AG04449 (cell line): ENCODE data around the gene TTN.

ENCODE experiments used
- CTCF ChIA-PET: fragments of 350-600 bp; formaldehyde crosslinking; extraction: SDS; loops from one replicate; lab custom pipeline; 2021; ENCODE audit warnings: antibody characterized with exemption; lab: Yijun Ruan, JAX
- POLR2A ChIA-PET: fragments of 400-600, 350-600 bp; formaldehyde crosslinking; extraction: SDS; loops from one replicate; lab custom pipeline; 2020; ENCODE audit warnings: antibody characterized with exemption, inconsistent platforms; lab: Yijun Ruan, JAX
- DNase-seq: peaks from one replicate; pipeline ENCODE4 v3.0.0-alpha.2; 2010; ENCODE audit warnings: low read depth, low spot score
- H3K4me3 ChIP-seq: 2 replicates; pipeline ENCODE4 v1.5.1; 2011; ENCODE audit warnings: low read depth, mild to moderate bottlenecking, control low read depth, low read length
- CTCF ChIP-seq: IDR thresholded peaks from one replicate; pipeline ENCODE4 v1.5.1; 2011; ENCODE audit warnings: mild to moderate bottlenecking, moderate library complexity, low read length, control low read depth, inconsistent platforms; ENCODE audit not compliant: insufficient read depth; ENCODE audit errors: missing control alignments

Gene TTN

GRCh38 chr2:178787934-178788333 is 19.3 kb downstream of the TTN start:
- ChIA-PET POLR2A (no interaction called here), CTCF (no interaction called here)
- no peak for TF ChIP-seq CTCF
- H3K4me3 ChIP-seq, result no peak overlapping the region
- DNase-seq, result no peak

DNA sequence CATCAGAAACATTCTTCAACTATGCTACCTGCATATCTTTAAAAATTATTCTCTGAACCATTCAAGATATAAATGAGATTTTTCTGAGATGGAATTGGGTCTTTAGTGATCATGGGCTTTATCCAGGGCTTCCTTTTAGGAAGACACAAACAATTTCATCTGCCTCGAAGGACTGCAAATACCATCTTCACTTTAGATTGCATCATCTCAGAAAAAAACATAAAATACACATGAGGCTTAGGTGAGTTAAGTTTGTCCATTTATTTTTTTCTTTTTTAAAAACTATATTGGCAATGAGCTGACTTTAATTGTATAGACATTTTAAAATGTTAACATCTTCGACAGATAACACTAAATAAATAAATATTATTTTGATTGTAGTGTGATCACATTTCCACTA is 20.1 kb downstream of the TTN start:
- no peak for TF ChIP-seq CTCF
- no peak for DNase-seq
- POLR2A ChIA-PET, result no interaction called here
- no peak overlapping the region for H3K4me3 ChIP-seq
- CTCF ChIA-PET, result no interaction called here

GRCh38 chr2:178783889-178784288 is 23.3 kb downstream of the TTN start:
- TF ChIP-seq CTCF, result no peak
- CTCF ChIA-PET, result no interaction called here

DNA sequence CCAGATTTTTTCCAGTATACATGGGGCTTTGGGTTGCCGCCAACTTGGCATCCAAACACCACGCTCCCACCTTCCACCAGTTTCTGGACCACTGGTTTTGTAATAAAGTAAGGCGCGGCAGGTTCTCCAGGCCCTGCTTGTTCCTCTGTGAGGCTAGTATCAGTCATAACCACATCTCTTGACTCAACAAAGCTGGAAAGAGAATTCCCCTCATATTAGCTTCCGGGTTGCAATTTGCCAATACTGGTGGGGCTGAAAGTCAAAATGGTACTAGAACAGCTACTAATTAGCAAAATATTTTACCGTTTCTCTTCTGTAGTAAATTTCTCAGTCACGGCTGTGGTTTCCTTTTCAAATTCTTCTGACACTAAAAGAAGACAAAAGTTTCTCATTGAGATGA is 25.0 kb downstream of the TTN start:
- no peak for DNase-seq
- POLR2A ChIA-PET, result no interaction called here
- H3K4me3 ChIP-seq, result no peak overlapping the region
- no peak for TF ChIP-seq CTCF
- CTCF ChIA-PET, result interaction anchor here (0.6 to 1.2 kb wide), 2 partner anchors 20 to 109 kb away, joined by 3 read pairs; no protein-coding TSS in a partner anchor

More at GRCh38 chr2:178783889-178784288, 23.3 kb downstream of the TTN start:
- no peak for DNase-seq
- POLR2A ChIA-PET, result no interaction called here
- no peak overlapping the region for H3K4me3 ChIP-seq

- no peak for TF ChIP-seq CTCF
- ChIA-PET CTCF (no interaction called here), POLR2A (no interaction called here)
- DNase-seq, result no peak
- no peak overlapping the region for H3K4me3 ChIP-seq
Observed at GRCh38 chr2:178777577-178777976, 29.6 kb downstream of the TTN start.

GRCh38 chr2:178776751-178777150 is 30.5 kb downstream of the TTN start:
- H3K4me3 ChIP-seq, result no peak overlapping the region
- no peak for TF ChIP-seq CTCF
- DNase-seq, result no peak
- ChIA-PET POLR2A (no interaction called here), CTCF (no interaction called here)
